B cell (primary cell): Measurements from ENCODE around the gene NAPSA. TPM values are rescaled to one million over a fixed set of nuclear protein-coding genes. Genes with fewer than 3 reads are reported as not detected.

Source experiments
- ATAC-seq: fragments of 200-7000 bp; cut with Tn5 transposase; one replicate; pipeline ENCODE4 v1.10.0; 2021; ENCODE audit warnings: low read depth, mild to moderate bottlenecking, moderate number of reproducible peaks, moderate library complexity
- CTCF ChIA-PET: fragments of 350-600 bp; sonication (Branson Sonifier 250); formaldehyde crosslinking; loops from one replicate; lab custom pipeline; 2021; ENCODE audit warnings: antibody characterized with exemption, inconsistent platforms; lab: Charles Lee
- POLR2A ChIA-PET: fragments of 350-600 bp; sonication (Branson Sonifier 250); formaldehyde crosslinking; loops from one replicate; lab custom pipeline; 2021; ENCODE audit warnings: antibody characterized with exemption; lab: Charles Lee
- DNase-seq: peaks from one replicate; pipeline ENCODE4 v3.0.0; 2013
- H2AFZ ChIP-seq: 2 replicates; pipeline ENCODE4 v1.6.1; 2012; ENCODE audit warnings: mild to moderate bottlenecking, low read depth, low read length; ENCODE audit not compliant: insufficient read depth, poor library complexity, severe bottlenecking
- H3K27ac ChIP-seq, 2 donors: 1 replicate in 1 of 2; 2 replicates in 1 of 2; pipeline ENCODE4 v1.5.1; 2012 to 2013; ENCODE audit warnings: low read length in 2 of 2, mild to moderate bottlenecking in 2 of 2, moderate library complexity in 1 of 2
- H3K27me3 ChIP-seq, 4 experiments: fragments of 200-600 bp in 1 of 4; sonication (generic) in 1 of 4; replicated peaks in 1 of 4; 1 replicate in 2 of 4; 2 replicates in 2 of 4; pipeline versions ENCODE4 v1.6.1 to v1.7.0; 2013 to 2016; ENCODE audit warnings: low read length in 3 of 4, mild to moderate bottlenecking in 2 of 4, mixed read lengths in 1 of 4, moderate library complexity in 1 of 4; ENCODE audit not compliant: insufficient read depth in 4 of 4, control insufficient read depth in 3 of 4; ENCODE audit errors: control extremely low read depth in 1 of 4
- H3K36me3 ChIP-seq, 2 experiments: replicated peaks in 1 of 2; 1 replicate in 1 of 2; 2 replicates in 1 of 2; pipeline versions ENCODE4 v1.6.1 to v1.7.1; 2013; ENCODE audit warnings: low read length in 1 of 2; ENCODE audit not compliant: insufficient read depth in 2 of 2, control insufficient read depth in 1 of 2; ENCODE audit errors: control extremely low read depth in 1 of 2, extremely low read depth in 1 of 2
- H3K4me1 ChIP-seq, 2 donors: fragments of 200-600 bp in 1 of 2; sonication (generic) in 1 of 2; 1 replicate in 1 of 2; 2 replicates in 1 of 2; pipeline versions ENCODE4 v1.5.1 to v1.6.1; 2013 to 2017; ENCODE audit warnings: low read length in 2 of 2; ENCODE audit not compliant: control insufficient read depth in 2 of 2, insufficient read depth in 2 of 2
- H3K4me2 ChIP-seq: replicated peaks from 2 replicates; pipeline ENCODE3; 2012; ENCODE audit warnings: mild to moderate bottlenecking, low read depth, low read length; ENCODE audit not compliant: poor library complexity, severe bottlenecking
- H3K4me3 ChIP-seq, 5 experiments: fragments of 200-600 bp in 1 of 5; sonication (generic) in 1 of 5; 1 replicate in 3 of 5; 2 replicates in 2 of 5; pipeline versions ENCODE4 v1.5.1 to v1.7.0; 2011 to 2016; ENCODE audit warnings: low read length in 4 of 5, mild to moderate bottlenecking in 4 of 5, low read depth in 2 of 5, control low read depth in 1 of 5, moderate library complexity in 1 of 5; ENCODE audit not compliant: insufficient read depth in 1 of 5; ENCODE audit errors: control extremely low read depth in 1 of 5, extremely low read depth in 1 of 5
- H3K79me2 ChIP-seq: fragments of 200-600 bp; sonication (generic); one replicate; pipeline ENCODE4 v1.6.0; 2016; ENCODE audit warnings: low read length; ENCODE audit not compliant: control insufficient read depth, insufficient read depth
- H3K9ac ChIP-seq: fragments of 200-600 bp; sonication (generic); 2 replicates; pipeline ENCODE4 v1.6.1; 2017; ENCODE audit warnings: mild to moderate bottlenecking, low read length, moderate library complexity
- H3K9me3 ChIP-seq, 3 donors: one replicate each; pipeline versions ENCODE4 v1.6.1 to v1.7.1; 2013; ENCODE audit warnings: low read length in 2 of 3; ENCODE audit not compliant: control insufficient read depth in 2 of 3, insufficient read depth in 1 of 3; ENCODE audit errors: control extremely low read depth in 1 of 3
- H4K20me1 ChIP-seq: 2 replicates; pipeline ENCODE4 v1.6.0; 2012; ENCODE audit warnings: mild to moderate bottlenecking, low read length; ENCODE audit not compliant: insufficient read depth, control insufficient read depth, poor library complexity, severe bottlenecking
- H3K27ac Mint-ChIP-seq: one replicate; pipeline ENCODE4 v1.8.0; 2021; ENCODE audit warnings: mixed read lengths
- H3K27me3 Mint-ChIP-seq: one replicate; pipeline ENCODE4 v1.8.0; 2021; ENCODE audit warnings: mixed read lengths
- H3K4me1 Mint-ChIP-seq: one replicate; pipeline ENCODE4 v1.8.0; 2021; ENCODE audit warnings: mixed read lengths
- H3K4me3 Mint-ChIP-seq: one replicate; pipeline ENCODE4 v1.8.0; 2021; ENCODE audit warnings: mixed read lengths
- H3K9me3 Mint-ChIP-seq: one replicate; pipeline ENCODE4 v1.8.0; 2022; ENCODE audit warnings: mixed read lengths; ENCODE audit not compliant: insufficient read depth
- CTCF ChIP-seq: fragments of 200-600 bp; IDR thresholded peaks from one replicate; pipeline ENCODE4 v1.8.0; 2022; ENCODE audit warnings: antibody characterized with exemption, mild to moderate bottlenecking
- EZH2 ChIP-seq: IDR thresholded peaks from 2 replicates; pipeline ENCODE4 v1.6.1; 2012; ENCODE audit warnings: borderline replicate concordance, low read depth, mild to moderate bottlenecking, moderate library complexity, low read length; ENCODE audit not compliant: insufficient read depth, poor library complexity, severe bottlenecking
- WGBS: methylation state at CpG from one replicate; pipeline ENCODE4 v1.1.5; 2013; ENCODE audit warnings: missing lambda C conversion rate; ENCODE audit not compliant: insufficient coverage; 5-methylcytosine and 5-hydroxymethylcytosine counted together
- intact Hi-C: fragments of 100-400 bp; cut with micrococcal nuclease; formaldehyde crosslinking; loops from one replicate; pipeline ENCODE4 v1.10.0; 2022
- polyA plus RNA-seq: library from polyadenylated mRNA; depleted of rRNA; stranded (reverse); fragments of >200 nt; gene quantifications from 2 replicates; pipeline ENCODE4 v1.2.3, GENCODE V29; 2012
- total RNA-seq, 2 donors: library from RNA; stranded (reverse); fragments of 120-200 nt in 1 of 2; gene quantifications; 1 replicate in 1 of 2; 2 replicates in 1 of 2; pipeline versions ENCODE4 v1.2.3 to v1.2.4, GENCODE V29; 2013 to 2022

The NAPSA gene
- total and polyA plus RNA-seq, 2 donors (not counting 1 experiment from before 2014, with no cell fraction given) = 4.0 to 4.7 TPM

- Mint-ChIP-seq H3K4me3 (no peak overlapping the region), H3K9me3 (no peaks in the 10 kb centered on the region), H3K27me3 (no peaks in the 10 kb centered on the region), H3K27ac (peak overlapping the region; percentile 15), H3K4me1 (peaks cover 9% of the 10 kb centered on the region)
- H3K4me1 ChIP-seq = peaks cover 10 to 15% of the 10 kb centered on the region in 2 donors
- TF ChIP-seq CTCF = no peak
- no peak for TF ChIP-seq EZH2
- no peak overlapping the region for H3K4me2 ChIP-seq
- H3K9ac ChIP-seq = no peak overlapping the region
- no peaks in the 10 kb centered on the region for H4K20me1 ChIP-seq
- no peaks in the 10 kb centered on the region for H3K9me3 ChIP-seq
- no peak overlapping the region for H2AFZ ChIP-seq
- ATAC-seq (no peak), DNase-seq (no peak)
- ChIA-PET POLR2A (no interaction called here), CTCF (interaction anchor here (0.9 to 1.4 kb wide), 2 partner anchors 40 to 58 kb away, joined by 3 to 4 read pairs; no protein-coding TSS in a partner anchor)
- intact Hi-C loops = no loop called here
- H3K79me2 ChIP-seq = peaks cover 9% of the 10 kb centered on the region
- H3K4me3 ChIP-seq = no peak overlapping the region
- H3K27ac ChIP-seq = no peak overlapping the region
- 93% methylated on average over 9 of the region's 10 CpGs for WGBS
- peaks cover 0 to 18% of the 10 kb centered on the region in 2 experiments for H3K36me3 ChIP-seq
- no peaks in the 10 kb centered on the region for H3K27me3 ChIP-seq
These were observed 44.7 kb upstream of the NAPSA start for GRCh38 chr19:50410109-50410508.

- no peaks in the 10 kb centered on the region for H3K9me3 ChIP-seq
- H3K4me1 Mint-ChIP-seq = peaks cover 1% of the 10 kb centered on the region
- WGBS = 98% methylated on average over 17 of the region's 17 CpGs
These were observed 43.9 kb upstream of the NAPSA start for GRCh38 chr19:50409347-50409746.

More at GRCh38 chr19:50409347-50409746, 43.9 kb upstream of the NAPSA start:
- H3K4me2 ChIP-seq = no peak overlapping the region
- H4K20me1 ChIP-seq = no peaks in the 10 kb centered on the region
- Mint-ChIP-seq H3K9me3 (no peaks in the 10 kb centered on the region), H3K27ac (no peak overlapping the region), H3K27me3 (no peaks in the 10 kb centered on the region), H3K4me3 (no peak overlapping the region)
- no peak overlapping the region for H3K27ac ChIP-seq
- H3K4me1 ChIP-seq = peaks cover 3 to 8% of the 10 kb centered on the region in 2 donors
- DNase-seq = no peak
- intact Hi-C loops = no loop called here
- H3K79me2 ChIP-seq = peaks cover 9% of the 10 kb centered on the region
- H3K9ac ChIP-seq = no peak overlapping the region
- ChIA-PET POLR2A (interaction anchor here (1.7 kb wide), 1 partner anchor 51 kb away, joined by 4 read pairs; no protein-coding TSS in a partner anchor), CTCF (interaction anchor here (1.4 kb wide), 1 partner anchor 39 kb away, joined by 4 read pairs; no protein-coding TSS in a partner anchor)
- no peak for TF ChIP-seq CTCF
- no peak for TF ChIP-seq EZH2
- peaks cover 0 to 18% of the 10 kb centered on the region in 2 experiments for H3K36me3 ChIP-seq
- no peak overlapping the region for H3K4me3 ChIP-seq
- H2AFZ ChIP-seq = no peak overlapping the region
- no peak for ATAC-seq
- H3K27me3 ChIP-seq = no peaks in the 10 kb centered on the region
